Adrenal gland (tissue), 5 donors: Measurements from ENCODE around the gene CCDC9B.

ENCODE experiments used
- CTCF ChIP-seq, 6 experiments: fragments of 450-650 bp in 4 of 6; fragments of 200-600 bp in 2 of 6; sonication (generic) in 1 of 6; IDR thresholded peaks; 1 replicate in 5 of 6; 2 replicates in 1 of 6; pipeline versions ENCODE4 v1.5.1 to v1.8.0; 2016 to 2021; ENCODE audit warnings: antibody characterized with exemption in 6 of 6, mild to moderate bottlenecking in 2 of 6, moderate library complexity in 1 of 6
- POLR2A ChIP-seq, 2 donors: fragments of 450-650 bp; IDR thresholded peaks; one replicate each; pipeline ENCODE4 v1.6.1; 2017; ENCODE audit warnings: antibody characterized with exemption in 2 of 2, mild to moderate bottlenecking in 2 of 2, moderate library complexity in 1 of 2
- donor health status: DM: no; HTN: no; CAD: no.

- TF ChIP-seq CTCF (IDR thresholded peaks at IDR 0.05) (no peak), POLR2A (IDR thresholded peaks at IDR 0.05) (no peak)
These were observed 29.7 kb downstream of the CCDC9B start for GRCh38 chr15:40310993-40311392.
